H7 (cell line): ENCODE results near the gene MRC1. TPM values are rescaled to one million over a fixed set of nuclear protein-coding genes. Genes with fewer than 3 reads are reported as not detected.
A peak's percentile ranks its signal among the peaks of the same experiment; 100 is the strongest.

ENCODE experiments used
- DNase-seq: peaks from one replicate; pipeline ENCODE4 v3.0.0; 2012
- H3K27me3 ChIP-seq: 2 replicates; pipeline ENCODE4 v1.6.0; 2011; ENCODE audit warnings: mild to moderate bottlenecking, low read length; ENCODE audit not compliant: control insufficient read depth, insufficient read depth
- H3K36me3 ChIP-seq: replicated peaks from 2 replicates; pipeline ENCODE4 v1.5.1; 2011; ENCODE audit warnings: low read length; ENCODE audit not compliant: control insufficient read depth, insufficient read depth
- H3K4me3 ChIP-seq: 2 replicates; pipeline ENCODE4 v1.5.1; 2011; ENCODE audit warnings: low read depth, mild to moderate bottlenecking, control low read depth, low read length, moderate library complexity; ENCODE audit not compliant: insufficient read depth
- total RNA-seq: library from RNA; depleted of rRNA; stranded (reverse); fragments of >200 nt; shearing (Covaris generic); gene quantifications from 2 replicates; pipeline ENCODE4 v1.2.3, GENCODE V29; 2014; rRNA removed

MRC1 gene
- total RNA-seq: 0.07 and 0.17 TPM in 2 replicates

- Histone ChIP-seq H3K27me3 (no peaks in the 10 kb centered on the region), H3K4me3 (no peak within 1 kb of the TSS), H3K36me3 (no peaks in the 10 kb centered on the region)
- DNase-seq: peak; percentile 20
Observed at GRCh38 chr10:17808971-17809841, at the start of gene MRC1. Gene MRC1 (plus strand): TSS chr10:17809348. CDS start chr10:17809466, 118 bp downstream.

GRCh38 chr10:17764142-17764541 is 45.0 kb upstream of the MRC1 start:
- peak; percentile 51 for DNase-seq
- H3K4me3 ChIP-seq: no peak overlapping the region
- H3K36me3 ChIP-seq: no peaks in the 10 kb centered on the region
- H3K27me3 ChIP-seq: peaks cover 42% of the 10 kb centered on the region

- no peak for DNase-seq
- Histone ChIP-seq H3K4me3 (no peak overlapping the region), H3K27me3 (peaks cover 42% of the 10 kb centered on the region), H3K36me3 (no peaks in the 10 kb centered on the region)
Observed at GRCh38 chr10:17765602-17766001, 43.5 kb upstream of the MRC1 start.

DNA sequence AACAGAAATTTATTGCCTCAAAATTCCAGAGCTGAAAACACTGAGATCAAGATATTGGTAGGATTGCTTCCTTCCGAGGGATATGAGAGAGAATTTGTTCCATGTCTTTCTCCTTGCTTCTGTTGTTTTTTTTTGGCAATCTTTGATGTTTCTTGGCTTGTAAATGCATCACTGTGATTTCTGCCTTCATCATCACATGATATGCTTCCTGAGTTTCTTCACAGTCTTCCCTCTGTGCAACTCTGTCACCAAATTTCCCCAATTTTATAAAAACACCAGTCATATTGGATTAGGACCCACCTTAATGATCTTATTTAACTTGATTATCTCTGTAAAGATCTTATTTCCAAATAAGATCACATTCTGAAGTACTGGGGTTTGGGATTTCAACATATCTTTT is 42.4 kb upstream of the MRC1 start:
- peaks cover 40% of the 10 kb centered on the region for H3K27me3 ChIP-seq
- H3K4me3 ChIP-seq: no peak overlapping the region
- no peak for DNase-seq
- H3K36me3 ChIP-seq: no peaks in the 10 kb centered on the region

DNA sequence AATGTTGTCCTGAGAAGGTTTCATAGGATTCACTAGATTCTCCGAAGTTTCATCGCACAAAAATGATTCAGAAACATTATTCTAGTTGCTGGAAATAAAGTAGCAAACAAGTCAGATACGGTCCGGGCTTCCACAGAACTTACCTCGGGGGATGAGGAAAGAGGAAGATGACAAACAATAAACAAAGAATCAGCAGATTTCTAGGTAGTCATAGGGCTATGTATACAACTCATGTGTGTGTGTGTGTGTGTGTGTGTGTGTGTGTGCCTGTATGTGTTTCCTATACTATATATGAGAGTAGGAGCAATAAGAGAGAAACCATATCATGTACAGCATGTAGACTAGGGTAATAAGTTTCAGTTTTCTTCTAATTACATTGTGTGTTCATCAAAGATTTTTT is 40.7 kb upstream of the MRC1 start:
- Histone ChIP-seq H3K27me3 (peaks cover 26% of the 10 kb centered on the region), H3K36me3 (no peaks in the 10 kb centered on the region), H3K4me3 (no peak overlapping the region)
- DNase-seq: no peak

DNA sequence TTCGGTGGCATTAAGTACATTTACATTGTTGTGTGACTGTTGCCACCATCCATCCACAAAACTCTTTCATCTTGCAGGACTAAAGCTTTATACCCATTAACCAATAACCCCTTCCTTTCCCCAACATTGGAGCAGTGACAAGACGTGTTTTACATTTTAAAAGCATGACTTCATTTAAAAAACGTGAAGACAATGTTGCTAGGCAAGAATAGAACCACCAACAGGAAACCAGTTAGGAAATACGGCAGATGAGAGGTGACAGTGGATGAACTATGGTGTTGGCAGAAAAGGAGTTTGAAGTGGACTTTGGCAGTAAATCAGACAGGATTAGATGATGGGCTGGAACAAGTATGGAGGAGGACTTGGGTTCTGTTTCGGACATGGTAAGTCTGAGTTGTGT is 40.2 kb upstream of the MRC1 start:
- DNase-seq: no peak
- H3K27me3 ChIP-seq: peaks cover 21% of the 10 kb centered on the region
- no peak overlapping the region for H3K4me3 ChIP-seq

GRCh38 chr10:17771017-17771416 is 38.1 kb upstream of the MRC1 start:
- no peak overlapping the region for H3K4me3 ChIP-seq
- H3K27me3 ChIP-seq: peaks cover 5% of the 10 kb centered on the region
- DNase-seq: no peak
- H3K36me3 ChIP-seq: no peaks in the 10 kb centered on the region

More for the DNA sequence above, 40.2 kb upstream of the MRC1 start:
- no peaks in the 10 kb centered on the region for H3K36me3 ChIP-seq

- no peak overlapping the region for H3K4me3 ChIP-seq
- DNase-seq: no peak
Observed at GRCh38 chr10:17779784-17780183, 29.4 kb upstream of the MRC1 start.

GRCh38 chr10:17780727-17781126 is 28.4 kb upstream of the MRC1 start:
- no peak for DNase-seq
- Histone ChIP-seq H3K4me3 (no peak overlapping the region), H3K27me3 (no peaks in the 10 kb centered on the region), H3K36me3 (no peaks in the 10 kb centered on the region)

More at GRCh38 chr10:17779784-17780183, 29.4 kb upstream of the MRC1 start:
- H3K27me3 ChIP-seq: no peaks in the 10 kb centered on the region
- H3K36me3 ChIP-seq: no peaks in the 10 kb centered on the region

DNA sequence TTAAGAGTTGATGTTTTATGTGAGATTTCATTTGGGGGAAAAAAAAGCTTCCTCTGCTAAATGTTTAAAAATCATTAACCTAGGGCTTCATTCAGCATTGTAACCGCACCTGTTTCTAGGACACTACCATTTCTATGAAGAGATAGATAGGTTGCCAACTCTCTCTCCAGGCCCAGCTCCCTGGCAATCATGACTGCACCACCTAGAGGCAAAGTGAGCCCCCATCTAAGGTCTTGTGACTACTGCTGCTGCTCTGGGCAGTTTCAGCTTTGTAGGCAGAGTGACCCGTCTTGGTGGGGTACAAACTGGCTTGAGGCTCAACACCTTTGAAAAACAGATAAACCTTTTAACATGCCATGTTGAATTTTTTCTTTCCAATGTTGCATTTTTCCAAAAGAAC is 27.3 kb upstream of the MRC1 start:
- Histone ChIP-seq H3K4me3 (no peak overlapping the region), H3K36me3 (no peaks in the 10 kb centered on the region), H3K27me3 (no peaks in the 10 kb centered on the region)
- DNase-seq: peak; percentile 37

DNA sequence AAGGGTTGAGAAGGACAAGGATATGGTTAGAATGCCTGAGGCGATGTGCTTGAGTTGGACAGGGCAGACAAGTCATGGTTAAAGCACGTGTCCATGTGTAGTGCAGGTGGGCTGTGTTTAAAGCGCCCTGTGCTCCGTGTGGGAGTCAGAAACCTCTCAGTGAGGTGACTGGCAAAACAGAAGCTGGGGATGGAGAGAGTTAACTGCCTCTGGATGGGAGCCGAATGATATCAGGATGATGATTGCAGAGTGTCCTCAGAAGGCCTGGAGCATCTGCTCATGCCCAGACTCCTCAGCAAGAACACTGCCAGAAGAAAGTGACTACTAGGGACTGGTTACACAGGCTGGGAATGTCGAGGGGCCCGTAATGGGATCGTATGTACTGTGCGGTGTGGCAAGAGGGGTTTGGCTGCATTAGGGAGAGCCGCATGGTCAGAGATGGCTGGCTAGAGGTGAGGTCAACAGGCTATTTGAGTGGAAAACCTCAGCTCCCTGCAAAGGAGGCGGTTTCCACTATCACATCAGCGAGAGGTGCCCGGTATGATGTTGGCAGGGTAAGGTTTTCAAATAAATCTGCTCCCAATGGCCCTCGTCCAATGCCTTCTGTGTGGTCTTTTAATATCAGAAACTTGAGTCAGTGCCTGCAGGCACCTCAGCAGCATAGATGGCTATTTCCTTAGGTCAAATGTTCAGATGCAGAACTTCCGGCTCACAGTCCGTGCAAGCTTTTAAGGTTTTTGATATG is 26.1 kb upstream of the MRC1 start:
- Histone ChIP-seq H3K4me3 (no peak overlapping the region), H3K36me3 (no peaks in the 10 kb centered on the region), H3K27me3 (no peaks in the 10 kb centered on the region)
- DNase-seq: no peak

- Histone ChIP-seq H3K36me3 (no peaks in the 10 kb centered on the region), H3K4me3 (no peak overlapping the region), H3K27me3 (no peaks in the 10 kb centered on the region)
- DNase-seq: no peak
Observed at GRCh38 chr10:17783751-17784150, 25.4 kb upstream of the MRC1 start.

DNA sequence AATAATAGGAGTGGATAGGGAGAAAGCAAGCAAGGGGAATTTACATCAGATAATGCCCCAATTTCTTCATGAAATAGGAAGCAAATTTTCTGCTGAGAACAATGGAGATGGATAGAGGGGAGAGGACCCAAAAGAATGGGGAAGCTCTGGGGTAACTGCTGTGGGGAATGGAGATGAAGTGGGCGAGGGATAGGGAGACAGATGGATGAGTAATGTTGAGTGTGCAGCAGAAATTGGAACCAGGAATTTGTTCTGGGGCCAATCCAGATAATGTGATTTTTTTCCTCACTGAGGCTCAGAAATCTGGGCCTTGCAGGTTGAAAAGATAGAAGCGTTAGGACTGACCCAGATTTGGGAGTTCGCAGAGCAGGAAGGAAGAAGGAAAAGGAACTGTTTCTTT is 24.5 kb upstream of the MRC1 start:
- H3K36me3 ChIP-seq: no peaks in the 10 kb centered on the region
- no peaks in the 10 kb centered on the region for H3K27me3 ChIP-seq
- H3K4me3 ChIP-seq: no peak overlapping the region
- DNase-seq: no peak

GRCh38 chr10:17785276-17785930 is 23.7 kb upstream of the MRC1 start:
- Histone ChIP-seq H3K36me3 (no peaks in the 10 kb centered on the region), H3K27me3 (no peaks in the 10 kb centered on the region), H3K4me3 (no peak overlapping the region)
- no peak for DNase-seq
